Tibial nerve (tissue), 4 donors: ENCODE measurements around the gene ATP2A1. TPM values are rescaled to one million over a fixed set of nuclear protein-coding genes. Genes with fewer than 3 reads are reported as not detected.

Source experiments
- DNase-seq, 2 donors: peaks; one replicate each; pipeline ENCODE4 v3.0.0-alpha.2; 2019; ENCODE audit warnings: low spot score in 2 of 2
- H3K27ac ChIP-seq, 4 donors: fragments of 200-600 bp; sonication (generic) in 3 of 4; one replicate each; pipeline ENCODE4 v1.5.1; 2017 to 2019; ENCODE audit warnings: mild to moderate bottlenecking in 1 of 4
- H3K27me3 ChIP-seq, 2 donors: fragments of 200-600 bp; sonication (generic) in 1 of 2; one replicate each; pipeline versions ENCODE4 v1.5.1 to v1.6.0; 2017 to 2019
- H3K36me3 ChIP-seq, 3 donors: fragments of 200-600 bp; sonication (generic); one replicate each; pipeline ENCODE4 v1.5.1; 2018 to 2019
- H3K4me1 ChIP-seq, 4 donors: fragments of 200-600 bp; sonication (generic) in 3 of 4; one replicate each; pipeline ENCODE4 v1.5.1; 2017 to 2019
- H3K4me3 ChIP-seq, 4 donors: fragments of 200-600 bp; sonication (generic) in 3 of 4; one replicate each; pipeline ENCODE4 v1.5.1; 2017 to 2019; ENCODE audit warnings: mild to moderate bottlenecking in 1 of 4, moderate library complexity in 1 of 4
- H3K9me3 ChIP-seq, 4 donors: fragments of 200-600 bp; sonication (generic) in 3 of 4; one replicate each; pipeline ENCODE4 v1.5.1; 2017 to 2019
- CTCF ChIP-seq, 5 experiments: fragments of 200-600 bp in 3 of 5; fragments of 450-650 bp in 2 of 5; sonication (generic) in 3 of 5; IDR thresholded peaks; one replicate each; pipeline ENCODE4 v1.5.1; 2016 to 2019; ENCODE audit warnings: antibody characterized with exemption in 5 of 5, mild to moderate bottlenecking in 3 of 5, moderate library complexity in 2 of 5
- EP300 ChIP-seq, 2 donors: sonication (generic); formaldehyde crosslinking; IDR thresholded peaks; one replicate each; pipeline ENCODE4 v1.6.1; 2017; ENCODE audit warnings: antibody characterized with exemption in 2 of 2, mild to moderate bottlenecking in 1 of 2
- POLR2A ChIP-seq, 2 donors: fragments of 450-650 bp; IDR thresholded peaks; one replicate each; pipeline ENCODE4 v1.6.1; 2017; ENCODE audit warnings: antibody characterized with exemption in 2 of 2, mild to moderate bottlenecking in 2 of 2, moderate library complexity in 2 of 2
- WGBS, 2 donors: methylation state at CpG; one replicate each; pipeline ENCODE4 v1.1.5; 2018; 5-methylcytosine and 5-hydroxymethylcytosine counted together
- total RNA-seq, 4 donors: library from RNA; depleted of rRNA; stranded (reverse); fragments of >200 nt; gene quantifications; one replicate each; pipeline ENCODE4 v1.1.0, GENCODE V29; 2016

ATP2A1 gene
- total RNA-seq, 4 donors from 2014 or later: 0.20 to 0.90 (median 0.21) TPM

- no peaks in the 10 kb centered on the region for H3K9me3 ChIP-seq
These were observed 44.9 kb downstream of the ATP2A1 start for GRCh38 chr16:28923231-28923587.

DNA sequence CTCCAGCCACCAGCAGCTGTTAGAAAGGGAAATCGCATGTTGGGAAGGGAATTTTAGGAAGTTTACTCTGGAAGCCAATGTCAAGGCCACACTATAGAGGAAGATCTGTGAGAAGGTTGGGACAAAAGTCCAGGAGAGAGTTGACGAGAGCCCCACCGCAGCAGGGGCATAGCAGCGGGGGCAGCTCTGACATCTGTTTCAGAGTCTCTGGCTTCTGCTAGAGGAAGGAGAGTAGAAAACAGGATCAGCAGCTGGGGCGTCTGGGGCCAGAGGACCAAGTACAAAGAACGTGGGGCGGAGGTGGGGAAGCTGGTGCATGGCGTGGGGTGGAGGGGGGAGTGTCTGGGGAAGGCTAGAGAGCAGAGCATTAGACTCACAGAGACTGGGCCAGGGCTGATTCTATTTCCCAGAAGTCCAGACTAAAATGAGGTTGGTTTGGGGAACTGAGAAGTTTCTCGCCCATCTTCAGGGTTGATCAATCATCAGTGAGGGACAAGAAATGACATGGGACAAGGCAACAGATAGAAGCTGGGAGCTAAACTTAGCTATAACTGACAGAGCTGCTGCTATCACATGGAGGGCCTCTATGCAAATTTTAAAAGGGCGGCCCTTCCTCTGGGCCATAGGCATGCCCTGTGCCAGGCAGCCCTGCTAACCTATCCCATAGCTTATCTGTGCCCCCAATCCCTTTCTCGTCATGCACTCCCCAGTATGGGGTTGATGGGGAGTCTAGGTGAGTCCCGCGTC lies 45.5 kb downstream of the ATP2A1 start:
- TF ChIP-seq CTCF (IDR thresholded peaks at IDR 0.05) (no peak), EP300 (IDR thresholded peaks at IDR 0.05) (no peak), POLR2A (IDR thresholded peaks at IDR 0.05) (no peak)
- H3K27ac ChIP-seq: peak overlapping the region in 3 of 4 donors; percentile 92 to 97 (median 95)
- DNase-seq: no peak

More at GRCh38 chr16:28923231-28923587, 44.9 kb downstream of the ATP2A1 start:
- WGBS, 2 donors: 93 to 94% methylated on average over 3 of the region's 3 CpGs
- TF ChIP-seq CTCF (IDR thresholded peaks at IDR 0.05) (no peak), POLR2A (IDR thresholded peaks at IDR 0.05) (no peak), EP300 (IDR thresholded peaks at IDR 0.05) (no peak)
- no peaks in the 10 kb centered on the region for H3K27me3 ChIP-seq
- peak overlapping the region in 1 of 4 donors; percentile 1 for H3K4me3 ChIP-seq
- H3K36me3 ChIP-seq: peaks cover 0 to 23% (median 0%) of the 10 kb centered on the region in 3 donors
- no peak for DNase-seq
- H3K27ac ChIP-seq: peak overlapping the region in 1 of 4 donors; percentile 92
- H3K4me1 ChIP-seq: peaks cover 0 to 13% (median 3%) of the 10 kb centered on the region in 4 donors

DNA sequence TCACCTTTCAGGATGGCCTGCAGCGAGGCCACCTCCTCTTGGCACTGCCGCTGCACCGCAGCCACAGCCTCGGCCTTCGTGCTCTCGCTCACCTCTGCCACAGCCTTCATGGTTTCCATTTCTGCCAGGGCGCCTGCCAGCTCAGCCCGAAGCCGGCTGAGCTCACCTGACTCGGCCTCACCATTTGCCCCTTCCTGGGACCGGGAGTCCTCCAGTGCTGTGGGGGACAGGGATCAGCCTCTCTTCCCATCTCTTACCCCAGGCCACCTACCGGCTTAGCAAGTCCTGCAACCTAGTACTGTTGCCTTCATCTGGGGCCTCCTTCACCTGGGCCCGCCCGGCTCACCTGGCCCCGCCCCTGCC lies 46.1 kb downstream of the ATP2A1 start:
- Histone ChIP-seq H3K36me3 (peaks cover 0 to 11% (median 0%) of the 10 kb centered on the region in 3 donors), H3K4me3 (peak overlapping the region; percentile 69 to 85 (median 82)), H3K4me1 (peaks cover 0 to 13% (median 3%) of the 10 kb centered on the region in 4 donors), H3K27me3 (no peaks in the 10 kb centered on the region), H3K9me3 (no peaks in the 10 kb centered on the region), H3K27ac (peak overlapping the region; percentile 86 to 97 (median 94))
- WGBS, 2 donors: 30 to 33% methylated on average over 14 to 15 of the region's 15 CpGs
- no peak for DNase-seq
- no peak for TF ChIP-seq CTCF (IDR thresholded peaks at IDR 0.05)
- no peak for TF ChIP-seq POLR2A (IDR thresholded peaks at IDR 0.05)
- no peak for TF ChIP-seq EP300 (IDR thresholded peaks at IDR 0.05)

More for the DNA sequence above, 45.5 kb downstream of the ATP2A1 start:
- no peaks in the 10 kb centered on the region for H3K27me3 ChIP-seq
- WGBS, 2 donors: 63% methylated on average over 13 of the region's 13 CpGs
- peak overlapping the region in 1 of 4 donors; percentile 80 for H3K4me3 ChIP-seq
- H3K4me1 ChIP-seq: peaks cover 0 to 13% (median 3%) of the 10 kb centered on the region in 4 donors
- no peaks in the 10 kb centered on the region for H3K9me3 ChIP-seq
- H3K36me3 ChIP-seq: peaks cover 0 to 17% (median 0%) of the 10 kb centered on the region in 3 donors

- peak in 1 of 5 experiments; percentile 32 for TF ChIP-seq CTCF (IDR thresholded peaks at IDR 0.05)
- peak in 1 of 2 donors; percentile 77 for TF ChIP-seq EP300 (IDR thresholded peaks at IDR 0.05)
- peak in 1 of 2 donors; percentile 51 for TF ChIP-seq POLR2A (IDR thresholded peaks at IDR 0.05)
- Histone ChIP-seq H3K27me3 (no peaks in the 10 kb centered on the region), H3K4me3 (peak within 1 kb of the TSS; percentile 69 to 85 (median 82)), H3K4me1 (peaks cover 0 to 13% (median 3%) of the 10 kb centered on the region in 4 donors), H3K27ac (peak within 1 kb of the TSS; percentile 86 to 97 (median 94)), H3K9me3 (no peaks in the 10 kb centered on the region), H3K36me3 (peaks cover 0 to 6% (median 0%) of the 10 kb centered on the region in 3 donors)
- 0 to 1% methylated on average over 19 to 50 of the region's 66 CpGs for WGBS, 2 donors
- peak; percentile 84 to 85 for DNase-seq
These were observed 46.6 kb downstream of the ATP2A1 start, which contains the start of gene RABEP2 for GRCh38 chr16:28924762-28925385. Gene RABEP2, minus strand, starts transcription at chr16:28925238. Its CDS starts 75 bp downstream, at chr16:28925163.
